ENCODE data around the gene NAT14.
A peak's percentile ranks its signal among the peaks of the same experiment; 100 is the strongest.

The NAT14 gene

DNA sequence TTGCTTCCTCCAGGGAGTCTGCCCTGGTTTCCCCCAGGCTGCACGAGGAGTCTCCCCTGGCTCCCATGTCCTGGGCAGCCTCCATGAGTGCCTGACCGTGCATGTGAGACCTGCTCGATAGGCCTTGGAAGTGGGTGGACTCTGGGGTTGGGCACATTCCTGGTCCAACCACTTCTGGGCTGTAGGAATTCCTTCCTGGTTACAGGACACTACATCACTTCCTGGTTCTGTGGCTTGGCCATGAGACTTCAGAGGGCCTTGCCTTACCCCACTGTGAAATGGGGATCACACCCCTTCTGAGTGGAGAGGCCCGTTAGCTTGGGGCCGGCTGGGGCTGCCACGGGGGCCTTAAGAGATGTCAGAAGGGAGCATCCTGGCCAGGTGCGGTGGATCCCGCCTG, 12.5 kb upstream of the NAT14 start:
- no peak for DNase-seq

DNA sequence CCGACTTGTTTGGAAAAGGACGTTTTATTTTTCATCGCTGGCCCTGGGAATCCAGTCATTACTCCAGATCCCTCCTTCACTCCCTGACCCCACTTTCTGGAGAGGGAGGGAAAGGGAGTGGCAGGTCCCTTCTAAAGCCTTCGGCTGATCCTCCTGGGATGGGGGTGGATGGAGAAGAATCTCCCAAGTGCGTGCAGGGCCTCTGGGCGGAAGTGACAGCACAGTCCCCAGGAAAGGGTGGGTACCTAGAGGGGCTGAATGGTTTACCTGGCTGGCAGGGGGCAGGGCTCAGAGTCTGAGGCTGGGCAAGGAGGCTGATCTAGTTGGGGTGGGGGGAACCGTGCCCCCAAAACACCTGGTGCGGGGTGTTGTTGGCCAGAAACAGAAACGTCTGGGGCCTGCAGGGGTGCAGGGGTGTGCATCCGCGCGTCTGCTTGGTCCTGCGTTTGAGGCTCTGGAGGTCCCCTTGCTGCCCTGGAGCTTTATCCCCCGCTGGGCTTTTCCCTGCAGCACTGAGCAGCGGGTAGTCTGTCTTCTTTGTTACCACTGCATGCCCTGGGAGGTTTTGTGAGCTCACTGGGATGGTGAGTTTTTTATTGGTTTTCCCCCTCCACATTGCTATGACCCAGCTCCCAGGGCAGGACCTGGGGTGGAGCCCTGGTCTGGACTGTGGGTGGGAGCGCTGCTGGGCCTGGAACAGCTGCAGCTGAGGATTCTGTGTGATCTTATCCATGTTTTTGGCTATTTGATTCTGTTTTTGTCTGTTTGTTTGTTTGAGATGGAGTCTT, 11.6 kb upstream of the NAT14 start:
- no peak for DNase-seq

DNA sequence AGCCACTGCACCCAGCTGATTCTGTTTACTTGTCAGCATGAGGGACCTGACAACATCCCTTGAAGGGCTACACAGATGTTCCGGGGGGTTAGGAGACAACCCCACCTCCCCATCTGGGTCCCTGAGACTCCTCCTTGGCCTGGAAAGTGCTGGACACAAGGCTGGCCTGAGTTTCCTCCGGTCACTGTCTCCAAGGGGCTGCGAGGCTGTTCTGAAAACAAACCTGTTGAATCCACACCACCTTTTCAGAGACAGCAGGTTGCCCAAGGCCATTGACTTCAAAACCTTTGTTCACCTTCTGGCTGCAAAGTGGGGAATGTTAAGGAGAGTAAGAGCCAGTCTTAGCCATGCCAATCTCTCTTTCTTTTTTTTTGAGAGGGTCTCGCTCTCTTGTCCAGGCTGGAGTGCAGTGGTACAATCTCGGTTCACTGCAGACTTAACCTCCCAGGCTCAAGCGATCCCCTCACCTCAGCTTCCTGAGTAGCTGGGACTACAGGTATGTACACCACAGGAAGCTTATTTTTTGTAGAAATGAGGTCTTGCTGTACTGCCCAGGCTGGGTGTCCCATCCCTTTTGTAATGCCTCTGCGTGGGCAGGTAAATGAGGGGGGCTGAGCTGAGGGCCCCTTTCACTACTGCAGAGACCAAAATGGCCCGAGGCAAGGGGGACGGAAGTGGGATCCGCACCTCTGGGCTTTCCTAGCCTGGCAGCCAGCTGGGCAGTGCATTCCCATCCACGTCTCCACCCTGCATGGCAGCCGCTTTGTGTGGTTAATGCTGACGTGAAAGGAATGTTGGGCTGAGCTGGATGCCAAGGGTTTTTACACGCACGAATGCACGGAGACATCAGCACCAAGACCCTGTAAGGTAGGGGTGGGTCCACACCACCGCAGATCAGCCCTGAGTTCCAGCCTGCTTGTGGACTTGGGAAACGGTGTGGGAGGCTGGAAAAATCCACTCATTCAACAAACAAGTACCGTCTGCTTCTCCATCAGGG, 10.4 kb upstream of the NAT14 start:
- DNase-seq, result no peak

DNA sequence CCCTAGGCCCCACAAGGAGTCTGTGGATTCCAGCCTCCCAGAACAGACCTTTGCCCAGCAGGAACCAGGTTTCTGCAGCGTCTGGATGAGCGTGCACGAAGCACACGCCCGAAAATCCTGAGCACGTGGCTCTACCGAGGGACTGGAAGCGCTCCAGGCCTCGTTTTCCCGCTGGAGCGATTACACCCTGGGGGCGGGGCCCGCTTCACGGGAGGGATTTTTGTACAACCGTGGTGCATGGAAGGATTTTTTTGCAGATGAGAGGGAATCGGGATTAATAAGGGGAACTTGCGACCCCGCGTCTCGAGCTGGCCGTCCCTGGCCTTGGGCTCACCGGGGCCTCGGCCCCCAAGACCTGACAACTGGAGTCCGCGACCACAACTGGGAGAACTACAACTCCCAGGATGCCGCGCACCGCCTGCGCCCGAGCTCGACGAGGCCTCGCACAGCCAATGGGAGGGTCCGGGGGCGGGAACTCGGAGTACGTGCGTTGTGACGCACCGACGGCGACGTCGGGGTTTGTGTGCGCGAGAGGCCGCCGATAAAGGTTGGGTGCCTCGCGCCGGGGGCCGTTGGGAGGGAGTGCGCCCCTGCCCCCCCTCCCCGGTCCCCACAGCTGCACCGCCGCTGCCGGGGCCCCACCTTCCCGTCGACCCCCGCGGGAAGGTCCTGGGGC, 8.8 kb upstream of the NAT14 start, which contains the start of gene ZNF628:
ZNF628 (plus strand) TSS at position 518 of the 676 bp plus-strand sequence. CDS start 3,294 bp downstream, outside the sequence.
- peak; percentile 95 for DNase-seq

DNA sequence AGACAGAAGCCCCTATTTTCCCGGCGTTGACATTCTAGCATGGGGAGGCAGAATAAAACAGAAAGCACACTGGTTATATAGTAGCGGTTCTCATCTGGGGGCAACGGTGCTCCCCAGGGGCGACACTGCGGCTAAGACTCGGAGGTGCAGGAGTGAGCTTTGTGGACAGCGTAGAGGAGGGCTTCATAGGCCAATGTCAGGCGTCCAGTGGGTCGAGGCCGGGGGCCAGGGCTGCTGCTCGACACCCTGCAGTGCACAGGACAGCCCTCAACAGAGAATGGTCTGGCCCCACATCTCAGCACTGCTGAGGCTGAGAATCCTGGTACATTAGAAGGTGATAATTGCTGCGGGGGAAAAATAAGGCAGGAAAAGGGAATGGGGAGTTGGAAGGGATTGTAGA, 7.1 kb upstream of the NAT14 start:
- DNase-seq, result no peak

DNA sequence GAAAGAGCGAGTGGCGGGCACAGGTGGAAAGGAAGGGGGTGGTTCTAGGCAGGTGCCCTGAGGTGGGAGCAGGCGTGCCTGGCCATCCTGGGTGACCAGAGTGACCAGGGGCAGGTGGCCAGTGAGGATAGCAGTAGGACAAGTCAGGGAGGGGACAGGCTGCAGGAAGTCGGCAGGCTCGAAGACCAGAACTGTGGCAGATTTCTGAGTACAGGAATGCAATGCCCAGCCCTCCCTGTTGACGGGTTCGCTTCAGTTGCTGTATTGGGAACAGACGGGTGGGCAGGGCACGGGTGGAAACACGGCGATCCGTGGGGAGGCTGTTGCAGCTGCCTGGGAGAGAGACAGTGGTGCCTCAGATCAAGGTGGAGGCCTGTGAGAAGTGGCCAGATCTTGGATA, 6.6 kb upstream of the NAT14 start:
- DNase-seq, result no peak

DNA sequence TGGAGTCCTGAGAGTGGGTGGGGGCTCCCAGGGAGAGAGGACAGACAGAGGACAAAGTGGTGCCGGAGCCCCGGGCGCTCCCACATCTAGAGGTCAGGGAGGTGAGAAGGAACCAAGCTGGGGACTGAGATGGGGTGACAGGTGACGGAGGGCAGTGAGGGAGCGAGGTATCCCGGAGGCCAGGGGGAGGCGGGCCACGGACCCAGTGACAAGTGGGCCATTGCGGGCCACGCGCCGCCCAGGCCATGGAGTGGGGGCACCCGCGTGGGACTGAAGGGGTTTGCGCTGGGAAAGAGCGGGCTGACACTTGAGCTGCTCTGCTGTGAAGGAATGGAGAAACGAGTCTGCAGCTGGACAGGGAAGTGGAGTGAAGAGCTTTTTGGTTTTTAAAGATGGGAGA, 5.9 kb upstream of the NAT14 start:
- DNase-seq, result no peak

DNA sequence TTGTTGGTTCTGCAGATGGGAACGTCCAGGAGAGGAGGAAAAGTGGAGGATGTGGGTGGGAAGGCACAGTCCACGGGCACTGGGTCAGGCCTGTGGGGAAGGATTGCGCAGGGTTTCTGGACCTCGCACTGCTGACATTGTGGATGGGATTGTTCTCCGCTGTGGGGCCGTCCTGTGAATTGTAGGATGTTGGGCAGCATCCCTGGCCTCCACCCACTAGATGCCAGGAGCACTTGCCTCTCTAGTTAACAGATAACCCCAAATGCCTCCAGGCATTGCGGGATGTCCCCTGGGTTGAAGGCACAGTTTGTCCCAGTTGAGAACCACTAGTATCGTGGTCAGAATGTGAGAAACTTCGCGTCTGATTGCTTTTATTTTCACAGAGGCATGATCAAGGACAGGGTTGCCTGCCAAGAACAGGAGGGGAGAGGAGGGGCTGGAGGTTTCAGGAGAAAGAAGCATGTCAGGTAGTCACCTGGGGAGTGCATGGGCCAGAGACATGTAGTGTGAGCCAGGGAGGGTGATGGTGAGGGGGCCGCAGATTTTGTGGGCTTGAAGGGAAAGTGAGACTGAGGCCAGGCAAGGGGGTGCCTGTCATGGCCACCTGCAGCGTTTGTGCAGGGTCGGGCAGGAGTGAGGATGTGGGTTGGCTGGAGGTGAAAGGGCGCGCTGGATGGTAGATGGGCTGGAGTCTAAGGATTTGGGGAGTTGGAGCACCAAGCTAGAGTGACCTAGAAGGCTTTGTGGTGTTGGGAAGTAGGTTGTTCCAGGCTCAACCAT, 5.3 kb upstream of the NAT14 start:
- no peak for DNase-seq

DNA sequence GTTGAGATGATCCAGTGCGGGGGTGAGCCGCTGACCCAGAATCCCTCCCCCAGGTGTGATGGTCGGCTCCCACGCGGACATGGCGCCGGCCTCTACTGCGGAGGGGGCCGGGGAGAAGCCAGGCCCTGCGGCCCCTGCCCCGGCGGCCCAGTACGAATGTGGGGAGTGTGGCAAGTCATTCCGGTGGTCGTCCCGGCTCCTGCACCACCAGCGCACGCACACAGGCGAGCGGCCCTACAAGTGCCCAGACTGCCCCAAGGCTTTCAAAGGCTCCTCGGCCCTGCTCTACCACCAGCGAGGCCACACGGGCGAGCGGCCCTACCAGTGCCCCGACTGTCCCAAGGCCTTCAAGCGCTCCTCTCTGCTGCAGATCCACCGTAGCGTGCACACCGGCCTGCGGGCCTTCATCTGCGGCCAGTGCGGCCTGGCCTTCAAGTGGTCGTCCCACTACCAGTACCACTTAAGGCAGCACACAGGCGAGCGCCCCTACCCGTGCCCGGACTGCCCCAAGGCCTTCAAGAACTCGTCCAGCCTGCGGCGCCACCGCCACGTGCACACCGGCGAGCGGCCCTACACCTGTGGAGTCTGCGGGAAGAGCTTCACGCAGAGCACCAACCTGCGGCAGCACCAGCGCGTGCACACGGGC, 3.7 kb upstream of the NAT14 start:
- no peak for DNase-seq

DNA sequence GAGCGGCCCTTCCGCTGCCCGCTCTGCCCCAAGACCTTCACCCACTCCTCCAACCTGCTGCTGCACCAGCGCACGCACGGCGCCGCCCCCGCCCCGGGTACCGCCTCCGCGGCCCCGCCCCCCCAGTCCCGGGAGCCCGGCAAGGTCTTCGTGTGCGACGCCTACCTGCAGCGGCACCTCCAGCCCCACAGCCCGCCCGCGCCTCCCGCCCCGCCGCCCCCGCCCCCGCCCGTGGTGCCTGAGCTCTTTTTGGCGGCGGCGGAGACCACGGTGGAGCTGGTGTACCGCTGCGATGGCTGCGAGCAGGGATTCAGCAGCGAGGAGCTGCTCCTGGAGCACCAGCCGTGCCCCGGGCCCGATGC, 3.2 kb upstream of the NAT14 start:
- DNase-seq, result no peak

DNA sequence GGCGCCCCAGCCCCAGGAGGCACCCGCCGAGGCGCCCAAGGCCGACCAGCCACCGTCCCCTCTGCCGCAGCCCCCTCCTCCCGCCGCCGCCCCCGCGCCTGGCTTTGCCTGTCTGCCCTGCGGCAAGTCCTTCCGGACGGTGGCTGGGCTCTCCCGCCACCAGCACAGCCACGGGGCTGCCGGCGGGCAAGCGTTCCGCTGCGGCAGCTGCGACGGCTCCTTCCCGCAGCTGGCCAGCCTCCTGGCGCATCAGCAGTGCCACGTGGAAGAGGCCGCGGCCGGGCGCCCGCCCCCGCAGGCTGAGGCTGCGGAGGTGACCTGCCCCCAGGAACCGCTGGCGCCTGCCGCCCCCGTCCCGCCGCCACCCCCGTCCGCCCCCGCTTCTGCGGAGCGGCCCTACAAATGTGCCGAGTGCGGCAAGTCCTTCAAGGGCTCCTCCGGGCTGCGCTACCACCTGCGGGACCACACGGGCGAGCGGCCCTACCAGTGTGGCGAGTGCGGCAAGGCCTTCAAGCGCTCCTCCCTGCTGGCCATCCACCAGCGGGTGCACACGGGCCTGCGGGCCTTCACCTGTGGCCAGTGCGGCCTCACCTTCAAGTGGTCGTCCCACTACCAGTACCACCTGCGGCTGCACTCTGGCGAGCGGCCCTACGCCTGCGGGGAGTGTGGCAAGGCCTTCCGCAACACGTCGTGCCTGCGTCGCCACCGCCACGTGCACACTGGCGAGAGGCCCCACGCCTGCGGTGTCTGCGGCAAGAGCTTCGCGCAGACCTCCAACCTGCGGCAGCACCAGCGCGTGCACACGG, 2.6 kb upstream of the NAT14 start:
- DNase-seq, result no peak

DNA sequence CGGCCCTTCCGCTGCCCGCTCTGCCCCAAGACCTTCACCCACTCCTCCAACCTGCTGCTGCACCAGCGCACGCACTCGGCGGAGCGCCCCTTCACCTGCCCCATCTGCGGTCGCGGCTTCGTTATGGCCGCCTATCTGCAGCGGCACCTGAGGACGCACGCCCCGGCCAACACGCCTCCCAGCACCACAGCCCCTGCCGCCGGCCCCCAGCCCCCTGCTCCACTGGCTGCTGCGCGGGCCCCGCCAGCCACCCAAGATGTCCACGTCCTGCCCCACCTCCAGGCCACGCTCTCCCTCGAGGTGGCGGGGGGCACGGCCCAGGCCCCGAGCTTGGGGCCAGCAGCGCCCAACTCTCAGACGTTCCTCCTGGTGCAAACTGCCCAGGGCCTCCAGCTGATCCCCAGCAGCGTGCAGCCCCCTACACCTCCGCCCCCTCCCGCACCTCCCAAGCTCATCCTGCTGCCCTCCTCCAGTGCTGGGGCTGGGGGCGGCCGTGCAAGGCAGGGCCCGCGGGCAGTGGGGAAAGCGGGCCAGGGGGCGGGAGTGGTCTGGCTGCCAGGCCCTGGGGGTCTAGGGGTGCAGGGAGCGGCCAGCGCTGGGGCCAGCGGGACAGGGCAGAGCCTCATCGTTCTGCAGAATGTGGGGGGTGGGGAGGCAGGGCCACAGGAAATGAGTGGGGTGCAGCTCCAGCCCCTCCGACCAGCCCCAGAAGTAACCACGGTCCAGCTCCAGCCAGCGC, 1.9 kb upstream of the NAT14 start:
- no peak for DNase-seq

DNA sequence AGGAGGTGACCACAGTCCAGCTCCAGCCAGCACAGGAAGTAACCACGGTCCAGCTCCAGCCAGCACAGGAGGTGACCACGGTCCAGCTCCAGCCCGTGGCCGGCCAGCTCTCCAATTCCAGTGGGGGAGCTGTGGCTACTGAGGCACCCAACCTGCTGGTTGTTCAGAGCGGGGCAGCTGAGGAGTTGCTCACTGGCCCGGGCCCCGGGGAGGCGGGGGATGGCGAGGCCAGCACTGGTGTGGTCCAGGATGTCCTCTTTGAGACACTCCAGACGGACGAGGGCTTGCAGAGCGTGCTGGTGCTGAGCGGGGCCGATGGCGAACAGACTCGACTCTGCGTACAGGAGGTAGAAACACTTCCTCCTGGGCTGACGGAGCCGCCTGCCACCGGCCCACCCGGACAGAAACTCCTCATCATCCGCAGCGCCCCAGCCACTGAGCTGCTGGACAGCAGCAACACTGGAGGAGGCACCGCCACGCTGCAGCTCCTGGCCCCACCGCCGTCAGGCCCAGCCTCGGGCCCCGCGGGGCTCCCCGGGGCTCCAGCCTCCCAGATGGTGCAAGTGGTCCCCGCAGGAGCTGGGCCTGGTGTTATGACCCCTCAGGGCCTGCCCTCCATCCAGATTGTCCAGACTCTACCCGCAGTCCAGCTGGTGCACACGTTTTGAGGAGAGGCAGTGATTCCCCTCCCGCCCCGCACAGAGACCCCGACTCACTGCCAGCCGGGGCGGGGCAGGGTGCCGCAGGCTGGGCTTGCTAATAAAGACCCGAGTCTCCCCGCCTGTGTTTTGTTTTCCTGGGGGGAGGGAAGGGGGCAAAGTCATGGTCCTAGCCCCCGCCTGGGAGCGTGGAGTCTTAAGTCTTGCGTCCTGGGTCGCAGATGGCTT, 1.0 kb upstream of the NAT14 start:
- DNase-seq, result no peak

DNA sequence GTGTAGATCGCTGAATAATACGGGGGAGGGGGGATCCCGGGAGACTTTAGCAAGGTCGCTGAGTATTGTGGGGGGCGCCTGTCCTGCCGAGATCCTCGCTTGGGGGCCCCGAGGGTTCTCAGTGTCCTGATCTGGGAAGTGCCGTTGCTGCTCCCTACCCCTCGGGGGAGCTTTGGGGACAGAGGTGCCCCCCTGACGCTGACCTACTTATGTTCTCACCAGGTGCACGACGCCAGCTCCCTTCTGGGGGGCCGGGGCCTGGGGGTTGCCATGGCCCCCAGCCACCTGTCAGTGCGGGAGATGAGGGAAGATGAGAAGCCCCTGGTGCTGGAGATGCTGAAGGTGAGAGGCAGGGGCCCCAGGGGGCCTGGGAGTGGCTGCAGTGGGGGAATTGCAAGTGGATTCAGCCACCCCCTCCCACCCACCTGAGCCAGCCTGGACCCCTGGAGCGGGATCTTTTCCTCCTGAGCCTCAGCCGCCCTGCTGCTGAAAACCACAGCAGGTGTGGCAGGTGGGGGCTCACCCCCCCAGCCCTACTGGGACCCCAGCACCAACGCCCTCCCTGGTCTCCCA, 537 bp downstream of the NAT14 start:
- no peak for DNase-seq

DNA sequence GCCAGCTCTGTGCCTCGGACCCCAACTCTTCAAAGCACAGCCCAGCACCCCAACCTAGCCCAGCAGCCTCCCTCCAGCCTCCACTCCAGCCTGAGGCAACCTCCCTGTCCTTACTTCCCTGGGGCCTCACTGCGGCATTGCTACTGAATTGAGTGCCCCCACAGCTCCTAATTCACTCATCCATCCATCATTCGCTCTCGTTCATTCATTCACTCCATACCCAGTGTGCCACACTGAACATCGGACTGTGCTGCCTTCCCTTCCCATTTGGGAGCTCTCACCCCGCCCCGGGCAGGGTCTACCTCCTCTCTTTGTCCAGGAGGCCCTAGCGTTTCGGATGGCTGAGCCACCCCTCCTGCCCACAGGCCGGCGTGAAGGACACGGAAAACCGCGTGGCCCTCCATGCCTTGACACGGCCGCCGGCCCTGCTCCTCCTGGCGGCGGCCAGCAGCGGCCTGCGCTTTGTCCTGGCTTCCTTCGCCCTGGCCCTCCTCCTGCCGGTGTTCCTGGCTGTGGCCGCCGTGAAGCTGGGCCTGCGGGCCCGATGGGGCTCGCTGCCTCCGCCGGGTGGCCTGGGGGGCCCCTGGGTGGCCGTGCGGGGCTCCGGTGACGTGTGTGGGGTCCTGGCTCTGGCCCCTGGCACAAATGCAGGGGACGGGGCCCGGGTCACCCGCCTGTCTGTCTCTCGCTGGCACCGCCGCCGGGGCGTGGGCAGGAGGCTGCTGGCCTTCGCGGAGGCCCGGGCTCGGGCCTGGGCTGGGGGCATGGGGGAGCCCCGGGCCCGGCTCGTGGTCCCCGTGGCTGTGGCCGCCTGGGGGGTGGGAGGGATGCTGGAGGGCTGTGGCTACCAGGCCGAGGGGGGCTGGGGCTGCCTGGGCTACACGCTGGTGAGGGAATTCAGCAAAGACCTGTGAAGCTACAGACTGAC, 1.3 kb downstream of the NAT14 start:
- no peak for DNase-seq

DNA sequence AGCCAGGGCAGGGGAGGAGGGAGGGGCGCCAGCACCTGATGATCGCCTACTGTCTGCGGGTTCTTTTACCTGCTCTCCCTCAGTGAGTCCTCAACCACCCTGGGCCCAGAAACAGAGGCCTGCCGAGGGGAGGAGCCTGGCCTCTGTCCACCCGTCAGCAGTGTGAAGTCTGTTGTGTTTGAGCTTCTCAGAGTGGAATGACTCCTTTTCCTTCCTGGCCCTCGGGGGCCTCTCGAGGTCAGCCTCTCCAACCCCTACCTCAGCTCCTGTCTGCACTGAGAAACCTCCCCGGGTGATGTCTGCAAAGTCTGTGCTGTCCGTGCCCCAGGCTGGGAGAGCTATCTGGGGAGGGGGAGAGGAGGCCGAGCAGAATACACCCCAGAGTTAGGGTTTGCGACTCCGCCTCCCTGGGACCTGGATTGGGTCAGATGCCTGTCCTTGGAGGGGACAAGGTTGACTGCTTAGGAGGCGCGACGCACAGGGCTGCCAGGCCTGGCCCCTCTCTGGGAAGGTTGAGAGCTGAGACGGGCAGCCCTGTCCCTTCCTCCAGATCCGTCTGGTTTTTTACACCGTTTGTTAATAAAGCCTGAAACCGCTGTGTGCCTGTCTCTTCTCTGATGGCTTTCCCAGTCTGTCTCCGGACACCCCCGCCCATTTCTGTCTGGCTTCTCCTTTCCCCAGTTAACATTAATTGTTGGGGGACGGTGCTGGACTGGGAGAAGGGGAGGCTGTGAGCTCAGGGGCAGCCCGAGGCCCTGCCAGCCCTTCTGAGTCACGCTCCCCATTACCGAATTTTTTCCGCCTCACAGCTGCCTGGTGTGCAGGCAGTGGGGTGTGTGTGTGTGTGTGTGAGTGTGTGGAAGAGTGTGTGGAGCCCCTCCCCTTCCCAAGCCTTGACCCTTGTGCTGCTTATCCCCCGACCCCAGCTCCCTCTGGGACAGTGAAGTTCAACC, 2.3 kb downstream of the NAT14 start:
- DNase-seq, result peak; percentile 34
